GM12874 (cell line): Measurements from ENCODE around the gene CAMKMT.

Source experiments
- TF ChIP-seq, protein P1 (sequence below): IDR thresholded peaks from 2 replicates; pipeline ENCODE4 v1.5.1; 2011; ENCODE audit warnings: low read depth, mild to moderate bottlenecking, control low read depth, low read length, moderate library complexity; ENCODE audit not compliant: insufficient read depth

CAMKMT gene

DNA sequence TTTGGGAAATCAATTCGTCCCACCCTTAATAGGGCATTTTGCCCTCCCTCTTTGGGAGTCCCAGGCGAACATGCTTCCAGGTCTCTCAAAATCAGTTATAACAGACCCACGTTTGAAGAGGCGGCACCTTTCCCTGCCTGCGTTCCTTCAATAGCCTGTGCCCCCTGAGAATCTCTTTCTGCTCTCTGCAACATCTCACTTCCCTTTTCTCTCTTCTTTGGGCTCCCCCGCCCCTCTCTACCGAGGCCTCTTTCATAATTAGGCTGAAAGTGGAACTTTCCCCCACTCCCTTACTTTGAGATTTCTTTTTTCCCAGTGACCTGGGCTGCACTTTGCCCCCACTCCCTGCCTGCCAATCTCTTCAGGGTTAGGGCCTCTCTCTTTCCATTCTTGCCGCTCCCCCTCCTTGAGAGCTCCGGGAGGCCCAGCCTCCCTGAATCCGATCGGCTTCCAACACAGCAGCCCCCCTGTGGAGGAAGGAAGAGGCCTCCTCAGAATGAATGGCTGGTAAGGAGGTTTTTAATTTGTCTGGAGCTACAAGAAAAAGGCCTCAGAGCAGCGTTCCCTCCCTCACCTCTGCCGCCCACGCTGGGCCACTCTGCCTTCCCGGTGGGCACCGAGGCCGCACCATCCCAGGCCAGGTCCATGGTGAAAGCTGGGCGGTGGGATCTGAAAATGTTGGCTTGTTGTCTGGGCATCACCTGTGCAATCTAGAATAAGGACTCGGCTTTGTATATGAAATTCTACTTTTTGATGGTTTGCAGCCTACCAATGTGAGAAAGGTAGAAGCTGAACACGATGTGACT is 417.1 kb downstream of the CAMKMT start:
- TF ChIP-seq, protein P1, sequence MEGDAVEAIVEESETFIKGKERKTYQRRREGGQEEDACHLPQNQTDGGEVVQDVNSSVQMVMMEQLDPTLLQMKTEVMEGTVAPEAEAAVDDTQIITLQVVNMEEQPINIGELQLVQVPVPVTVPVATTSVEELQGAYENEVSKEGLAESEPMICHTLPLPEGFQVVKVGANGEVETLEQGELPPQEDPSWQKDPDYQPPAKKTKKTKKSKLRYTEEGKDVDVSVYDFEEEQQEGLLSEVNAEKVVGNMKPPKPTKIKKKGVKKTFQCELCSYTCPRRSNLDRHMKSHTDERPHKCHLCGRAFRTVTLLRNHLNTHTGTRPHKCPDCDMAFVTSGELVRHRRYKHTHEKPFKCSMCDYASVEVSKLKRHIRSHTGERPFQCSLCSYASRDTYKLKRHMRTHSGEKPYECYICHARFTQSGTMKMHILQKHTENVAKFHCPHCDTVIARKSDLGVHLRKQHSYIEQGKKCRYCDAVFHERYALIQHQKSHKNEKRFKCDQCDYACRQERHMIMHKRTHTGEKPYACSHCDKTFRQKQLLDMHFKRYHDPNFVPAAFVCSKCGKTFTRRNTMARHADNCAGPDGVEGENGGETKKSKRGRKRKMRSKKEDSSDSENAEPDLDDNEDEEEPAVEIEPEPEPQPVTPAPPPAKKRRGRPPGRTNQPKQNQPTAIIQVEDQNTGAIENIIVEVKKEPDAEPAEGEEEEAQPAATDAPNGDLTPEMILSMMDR, result no peak

DNA sequence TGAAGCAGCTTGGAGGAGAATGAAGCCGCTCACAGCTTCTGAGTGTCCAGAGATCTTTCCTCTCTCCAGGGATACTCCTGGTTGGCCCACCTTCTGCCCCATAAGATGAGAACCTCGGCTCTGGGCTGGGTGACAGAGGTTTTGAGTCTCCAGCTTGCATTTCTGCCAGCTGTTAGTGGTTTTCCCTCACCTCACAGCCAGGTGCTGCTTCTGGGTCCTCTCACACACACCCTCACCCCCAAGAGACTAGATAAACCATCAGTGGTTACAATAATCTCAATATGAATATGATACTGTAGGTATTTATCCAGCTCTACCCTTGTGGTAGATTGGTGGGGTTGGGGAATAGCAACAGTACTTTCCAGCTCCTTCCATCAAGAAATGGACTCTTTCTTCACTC is 418.0 kb downstream of the CAMKMT start:
- TF ChIP-seq, protein P1, result no peak

DNA sequence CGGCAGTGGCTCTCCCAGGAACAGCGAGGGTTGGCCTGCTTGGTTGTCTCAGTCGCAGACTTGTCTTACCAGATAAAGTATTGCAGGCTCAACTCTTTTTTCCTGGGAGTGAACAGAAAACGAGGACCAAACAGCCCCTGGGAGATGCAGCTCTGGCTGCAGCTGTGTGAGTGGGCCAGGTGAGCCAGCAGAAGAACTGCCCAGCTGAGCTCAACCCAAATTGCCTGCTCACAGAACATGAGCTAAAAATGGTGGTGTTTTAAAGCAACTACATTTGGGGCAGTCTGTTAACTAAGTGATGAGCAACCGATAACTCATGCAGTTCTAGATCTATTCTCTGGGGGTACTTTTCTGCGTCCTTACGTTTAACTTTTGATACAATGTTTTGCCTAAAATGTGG is 418.7 kb downstream of the CAMKMT start:
- TF ChIP-seq, protein P1, result no peak

DNA sequence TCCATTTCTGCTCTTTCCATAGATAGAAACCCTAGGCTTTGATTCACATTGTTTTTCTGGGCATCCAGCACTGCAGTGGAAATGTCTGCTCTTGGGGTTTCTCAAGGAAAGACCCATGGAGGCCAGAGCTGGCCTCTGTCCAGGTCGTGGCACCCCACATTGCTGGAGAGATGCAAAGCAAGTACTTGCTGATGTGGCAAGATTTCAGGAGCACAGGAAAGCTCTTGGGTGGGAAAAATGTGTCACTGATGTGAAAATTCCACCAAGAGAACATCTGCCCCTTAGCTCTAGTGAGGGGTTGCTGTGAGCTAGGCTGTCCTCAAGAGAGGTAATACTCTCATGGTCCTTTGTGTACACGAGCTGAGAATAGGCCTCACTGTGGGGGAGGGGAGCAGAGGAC is 423.7 kb downstream of the CAMKMT start:
- TF ChIP-seq, protein P1, result no peak

DNA sequence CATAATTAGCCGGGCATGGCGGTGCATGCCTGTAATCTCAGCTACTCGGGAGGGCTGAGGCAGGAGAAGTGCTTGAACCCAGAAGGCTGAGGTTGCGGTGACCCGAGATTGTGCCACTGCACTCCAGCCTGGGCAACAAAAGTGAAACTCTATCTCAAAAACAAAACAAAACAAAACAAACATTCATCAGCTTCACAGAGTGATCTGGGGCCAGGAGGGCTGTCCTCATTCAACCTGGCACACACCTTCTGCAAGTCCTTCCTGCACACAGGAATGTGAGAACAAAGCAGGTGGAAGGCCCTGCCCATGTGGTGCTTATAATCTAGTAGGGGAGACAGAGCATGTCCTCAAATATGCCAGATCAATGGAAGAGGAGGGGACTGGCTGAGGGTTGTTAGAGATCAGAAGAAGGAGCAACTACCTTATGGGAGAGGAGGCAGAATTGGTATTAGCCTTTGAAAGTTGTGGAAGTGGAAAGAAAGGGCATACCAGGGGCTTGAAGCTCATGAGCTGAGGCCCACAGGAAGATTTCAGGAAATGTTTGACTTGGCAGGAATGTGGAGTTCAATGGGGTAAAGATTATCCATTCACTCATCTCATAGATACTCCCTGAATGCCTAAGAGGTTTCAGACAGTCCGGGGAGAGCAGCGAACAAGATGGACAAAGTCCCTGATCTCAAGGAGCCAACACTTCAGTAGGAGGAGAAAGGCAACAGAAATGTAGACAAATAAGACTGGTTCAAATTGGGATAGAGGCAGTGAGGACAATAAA is 424.5 kb downstream of the CAMKMT start:
- TF ChIP-seq, protein P1, result no peak

DNA sequence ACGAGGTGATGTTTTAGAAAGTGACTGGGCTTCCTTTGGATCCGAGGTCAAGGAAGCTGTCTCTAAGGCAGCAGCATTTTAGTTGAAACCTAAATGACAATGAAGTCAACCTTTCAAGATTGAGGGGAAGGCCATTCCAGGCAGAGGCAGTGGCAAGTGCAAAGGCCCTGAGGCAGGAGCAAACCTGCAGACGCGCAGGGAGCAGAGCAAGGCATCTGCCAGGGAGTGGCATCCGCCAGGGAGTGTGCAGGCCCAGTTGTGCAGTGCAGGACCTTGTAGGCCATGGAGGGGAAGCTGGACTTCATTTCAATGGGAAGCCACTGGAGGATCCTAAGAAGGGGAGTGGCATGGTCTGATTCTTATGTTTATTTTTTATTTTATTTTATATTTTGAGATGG is 425.1 kb downstream of the CAMKMT start:
- TF ChIP-seq, protein P1, result no peak

DNA sequence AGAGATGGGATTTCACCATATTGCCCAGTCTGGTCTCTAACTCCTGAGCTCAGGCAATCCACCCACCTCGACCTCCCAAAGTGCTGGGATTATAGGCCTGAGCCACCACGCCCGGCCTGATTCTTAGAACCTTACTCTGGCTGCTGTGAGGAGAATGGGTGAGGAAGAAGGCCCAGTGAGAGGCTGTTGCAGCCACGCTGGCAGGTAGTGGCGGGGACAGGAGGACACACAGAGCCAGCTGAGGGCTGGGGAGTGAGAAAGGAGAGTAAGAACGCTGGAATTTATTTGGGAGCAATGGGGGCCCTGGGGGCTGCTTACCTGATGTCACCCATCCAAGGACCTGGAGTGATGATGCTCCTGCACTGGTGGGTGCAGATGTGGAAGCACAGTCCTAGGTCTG is 425.9 kb downstream of the CAMKMT start:
- TF ChIP-seq, protein P1, result no peak
